ENCODE measurements around the gene OCLN.
"Not testable (repeated sequence)": the region's sequence is repeated elsewhere in the genome, so short reads cannot be mapped to it uniquely, and the experiment has no call there.

- not testable (repeated sequence) for TF ChIP-seq CTCF (conservative IDR thresholded peaks at IDR 0.05); ZFX (IDR thresholded peaks at IDR 0.05)
These were observed 39.1 kb upstream of the OCLN start for GRCh38 chr5:69453487-69453886.
